ENCODE measurements around the gene MKLN1.

The MKLN1 gene

GRCh38 chr7:131370523-131370968, 42.9 kb downstream of the MKLN1 start:
- in situ Hi-C loops (cut with HindIII; ENCODE audit: low sequenced_read_pairs), result no loop called here
- no peak for TF ChIP-seq CTCF (IDR thresholded peaks at IDR 0.05; ENCODE audit: low read depth, low read length)
- no peak overlapping the region for H3K4me3 ChIP-seq (ENCODE audit: low read depth, low read length)
- DNase-seq (ENCODE audit: low read depth, low spot score), result peak; percentile 63

- DNase-seq (ENCODE audit: low read depth, low spot score), result no peak
- H3K4me3 ChIP-seq (ENCODE audit: low read depth, low read length), result no peak overlapping the region
- TF ChIP-seq CTCF (IDR thresholded peaks at IDR 0.05; ENCODE audit: low read depth, low read length), result no peak
- in situ Hi-C loops (cut with HindIII; ENCODE audit: low sequenced_read_pairs), result no loop called here
Measured at GRCh38 chr7:131371411-131371810, 43.7 kb downstream of the MKLN1 start.

- no peak for TF ChIP-seq CTCF (IDR thresholded peaks at IDR 0.05; ENCODE audit: low read depth, low read length)
- in situ Hi-C loops (cut with HindIII; ENCODE audit: low sequenced_read_pairs), result no loop called here
- no peak overlapping the region for H3K4me3 ChIP-seq (ENCODE audit: low read depth, low read length)
- DNase-seq (ENCODE audit: low read depth, low spot score), result no peak
Measured at GRCh38 chr7:131372554-131372953, 44.9 kb downstream of the MKLN1 start.

- TF ChIP-seq CTCF (IDR thresholded peaks at IDR 0.05; ENCODE audit: low read depth, low read length), result no peak
- in situ Hi-C loops (cut with HindIII; ENCODE audit: low sequenced_read_pairs), result no loop called here
- DNase-seq (ENCODE audit: low read depth, low spot score), result no peak
- no peak overlapping the region for H3K4me3 ChIP-seq (ENCODE audit: low read depth, low read length)
Measured at GRCh38 chr7:131374821-131375220, 47.1 kb downstream of the MKLN1 start.

GRCh38 chr7:131381069-131381838, 53.6 kb downstream of the MKLN1 start:
- in situ Hi-C loops (cut with HindIII; ENCODE audit: low sequenced_read_pairs), result no loop called here
- no peak for TF ChIP-seq CTCF (IDR thresholded peaks at IDR 0.05; ENCODE audit: low read depth, low read length)
- no peak overlapping the region for H3K4me3 ChIP-seq (ENCODE audit: low read depth, low read length)
- peak; percentile 59 for DNase-seq (ENCODE audit: low read depth, low spot score)

- no peak overlapping the region for H3K4me3 ChIP-seq (ENCODE audit: low read depth, low read length)
- in situ Hi-C loops (cut with HindIII; ENCODE audit: low sequenced_read_pairs), result no loop called here
- peak; percentile 33 for DNase-seq (ENCODE audit: low read depth, low spot score)
- TF ChIP-seq CTCF (IDR thresholded peaks at IDR 0.05; ENCODE audit: low read depth, low read length), result no peak
Measured at GRCh38 chr7:131383417-131384285, 56.0 kb downstream of the MKLN1 start.
